Measurements from ENCODE around the gene SAXO1.

Gene SAXO1

GRCh38 chr9:18989097-18989496 lies 43.9 kb downstream of the SAXO1 start:
- H3K4me1 ChIP-seq (ENCODE audit: insufficient read depth, low read length) = no peaks in the 10 kb centered on the region
- no peaks in the 10 kb centered on the region for H3K9me3 ChIP-seq (ENCODE audit: control insufficient read depth, insufficient read depth, low read length)
- no peak overlapping the region for H3K9ac ChIP-seq (ENCODE audit: low read depth, low read length)
- no peaks in the 10 kb centered on the region for H3K36me3 ChIP-seq (ENCODE audit: insufficient read depth, low read length)

GRCh38 chr9:18988003-18988402 lies 45.0 kb downstream of the SAXO1 start:
- H3K4me1 ChIP-seq (ENCODE audit: insufficient read depth, low read length) = no peaks in the 10 kb centered on the region
- no peak overlapping the region for H3K9ac ChIP-seq (ENCODE audit: low read depth, low read length)
- H3K36me3 ChIP-seq (ENCODE audit: insufficient read depth, low read length) = no peaks in the 10 kb centered on the region
- H3K9me3 ChIP-seq (ENCODE audit: control insufficient read depth, insufficient read depth, low read length) = no peaks in the 10 kb centered on the region

GRCh38 chr9:18985996-18986395 lies 47.0 kb downstream of the SAXO1 start:
- no peaks in the 10 kb centered on the region for H3K9me3 ChIP-seq (ENCODE audit: control insufficient read depth, insufficient read depth, low read length)
- H3K4me1 ChIP-seq (ENCODE audit: insufficient read depth, low read length) = no peaks in the 10 kb centered on the region; the same call in 1 of the 2 replicates
- no peak overlapping the region for H3K9ac ChIP-seq (ENCODE audit: low read depth, low read length)
- H3K36me3 ChIP-seq (ENCODE audit: insufficient read depth, low read length) = no peaks in the 10 kb centered on the region

- H3K9me3 ChIP-seq (ENCODE audit: control insufficient read depth, insufficient read depth, low read length) = no peaks in the 10 kb centered on the region
- no peaks in the 10 kb centered on the region; the same call in 1 of the 2 replicates for H3K4me1 ChIP-seq (ENCODE audit: insufficient read depth, low read length)
- H3K36me3 ChIP-seq (ENCODE audit: insufficient read depth, low read length) = no peaks in the 10 kb centered on the region
- no peak overlapping the region for H3K9ac ChIP-seq (ENCODE audit: low read depth, low read length)
Observed at GRCh38 chr9:18985464-18985951, 47.5 kb downstream of the SAXO1 start.

GRCh38 chr9:18982262-18982620 lies 50.8 kb downstream of the SAXO1 start:
- Histone ChIP-seq H3K9me3 (ENCODE audit: control insufficient read depth, insufficient read depth, low read length) (no peaks in the 10 kb centered on the region), H3K36me3 (ENCODE audit: insufficient read depth, low read length) (no peaks in the 10 kb centered on the region), H3K9ac (ENCODE audit: low read depth, low read length) (no peak overlapping the region), H3K4me1 (ENCODE audit: insufficient read depth, low read length) (no peaks in the 10 kb centered on the region; the same call in none of the 2 replicates)

GRCh38 chr9:18981476-18982261 lies 51.3 kb downstream of the SAXO1 start:
- Histone ChIP-seq H3K9me3 (ENCODE audit: control insufficient read depth, insufficient read depth, low read length) (no peaks in the 10 kb centered on the region), H3K9ac (ENCODE audit: low read depth, low read length) (no peak overlapping the region), H3K4me1 (ENCODE audit: insufficient read depth, low read length) (no peaks in the 10 kb centered on the region; the same call in none of the 2 replicates), H3K36me3 (ENCODE audit: insufficient read depth, low read length) (no peaks in the 10 kb centered on the region)

GRCh38 chr9:18980189-18980588 lies 52.8 kb downstream of the SAXO1 start:
- H3K9me3 ChIP-seq (ENCODE audit: control insufficient read depth, insufficient read depth, low read length) = no peaks in the 10 kb centered on the region
- H3K36me3 ChIP-seq (ENCODE audit: insufficient read depth, low read length) = no peaks in the 10 kb centered on the region
- no peak overlapping the region for H3K9ac ChIP-seq (ENCODE audit: low read depth, low read length)
- no peaks in the 10 kb centered on the region; the same call in none of the 2 replicates for H3K4me1 ChIP-seq (ENCODE audit: insufficient read depth, low read length)

- Histone ChIP-seq H3K9ac (ENCODE audit: low read depth, low read length) (no peak overlapping the region), H3K4me1 (ENCODE audit: insufficient read depth, low read length) (no peaks in the 10 kb centered on the region; the same call in none of the 2 replicates), H3K9me3 (ENCODE audit: control insufficient read depth, insufficient read depth, low read length) (no peaks in the 10 kb centered on the region), H3K36me3 (ENCODE audit: insufficient read depth, low read length) (no peaks in the 10 kb centered on the region)
Observed at GRCh38 chr9:18979367-18979766, 53.6 kb downstream of the SAXO1 start.

- Histone ChIP-seq H3K36me3 (ENCODE audit: insufficient read depth, low read length) (no peaks in the 10 kb centered on the region), H3K9me3 (ENCODE audit: control insufficient read depth, insufficient read depth, low read length) (no peaks in the 10 kb centered on the region), H3K9ac (ENCODE audit: low read depth, low read length) (no peak overlapping the region)
Observed at GRCh38 chr9:18978188-18978587, 54.8 kb downstream of the SAXO1 start.

GRCh38 chr9:18976709-18977531 lies 56.1 kb downstream of the SAXO1 start:
- no peaks in the 10 kb centered on the region; the same call in none of the 2 replicates for H3K4me1 ChIP-seq (ENCODE audit: insufficient read depth, low read length)
- no peak overlapping the region for H3K9ac ChIP-seq (ENCODE audit: low read depth, low read length)
- H3K9me3 ChIP-seq (ENCODE audit: control insufficient read depth, insufficient read depth, low read length) = no peaks in the 10 kb centered on the region

More at GRCh38 chr9:18978188-18978587, 54.8 kb downstream of the SAXO1 start:
- no peaks in the 10 kb centered on the region; the same call in none of the 2 replicates for H3K4me1 ChIP-seq (ENCODE audit: insufficient read depth, low read length)

GRCh38 chr9:18976221-18976708 lies 56.7 kb downstream of the SAXO1 start:
- no peak overlapping the region for H3K9ac ChIP-seq (ENCODE audit: low read depth, low read length)
- no peaks in the 10 kb centered on the region for H3K9me3 ChIP-seq (ENCODE audit: control insufficient read depth, insufficient read depth, low read length)

More at GRCh38 chr9:18976709-18977531, 56.1 kb downstream of the SAXO1 start:
- H3K36me3 ChIP-seq (ENCODE audit: insufficient read depth, low read length) = no peaks in the 10 kb centered on the region

GRCh38 chr9:18973348-18973747 lies 59.7 kb downstream of the SAXO1 start:
- Histone ChIP-seq H3K9ac (ENCODE audit: low read depth, low read length) (no peak overlapping the region), H3K4me1 (ENCODE audit: insufficient read depth, low read length) (no peaks in the 10 kb centered on the region), H3K9me3 (ENCODE audit: control insufficient read depth, insufficient read depth, low read length) (no peaks in the 10 kb centered on the region), H3K36me3 (ENCODE audit: insufficient read depth, low read length) (no peaks in the 10 kb centered on the region)

More at GRCh38 chr9:18976221-18976708, 56.7 kb downstream of the SAXO1 start:
- no peaks in the 10 kb centered on the region for H3K36me3 ChIP-seq (ENCODE audit: insufficient read depth, low read length)
- H3K4me1 ChIP-seq (ENCODE audit: insufficient read depth, low read length) = no peaks in the 10 kb centered on the region; the same call in 1 of the 2 replicates

GRCh38 chr9:18972675-18973074 lies 60.3 kb downstream of the SAXO1 start:
- H3K36me3 ChIP-seq (ENCODE audit: insufficient read depth, low read length) = no peaks in the 10 kb centered on the region
- H3K4me1 ChIP-seq (ENCODE audit: insufficient read depth, low read length) = no peaks in the 10 kb centered on the region
- no peak overlapping the region for H3K9ac ChIP-seq (ENCODE audit: low read depth, low read length)
- H3K9me3 ChIP-seq (ENCODE audit: control insufficient read depth, insufficient read depth, low read length) = no peaks in the 10 kb centered on the region

GRCh38 chr9:18971909-18972308 lies 61.1 kb downstream of the SAXO1 start:
- no peaks in the 10 kb centered on the region for H3K4me1 ChIP-seq (ENCODE audit: insufficient read depth, low read length)
- no peaks in the 10 kb centered on the region for H3K9me3 ChIP-seq (ENCODE audit: control insufficient read depth, insufficient read depth, low read length)
- H3K9ac ChIP-seq (ENCODE audit: low read depth, low read length) = no peak overlapping the region
- no peaks in the 10 kb centered on the region for H3K36me3 ChIP-seq (ENCODE audit: insufficient read depth, low read length)

Measured in ES-I3 (cell line).